H1 (cell line): ENCODE results near the gene GREB1. TPM values are rescaled to one million over a fixed set of nuclear protein-coding genes. Genes with fewer than 3 reads are reported as not detected.

Experiments used
- CTCF ChIA-PET: fragments of 300-600 bp; sonication (Branson Sonifier 250); formaldehyde crosslinking; loops from one replicate; lab custom pipeline; 2021; ENCODE audit not compliant: partially characterized antibody; lab: Charles Lee
- POLR2A ChIA-PET: fragments of 300-600 bp; sonication (Branson Sonifier 250); formaldehyde crosslinking; loops from one replicate; lab custom pipeline; 2021; ENCODE audit warnings: inconsistent platforms; ENCODE audit not compliant: partially characterized antibody; lab: Charles Lee
- DNase-seq, 2 experiments: peaks; one replicate each; pipeline versions ENCODE4 v3.0.0 to v3.0.0-alpha.2; 2010 to 2022; ENCODE audit warnings: low spot score in 2 of 2, low read depth in 1 of 2, mixed read lengths in 1 of 2
- FAIRE-seq: peaks from 2 replicates; lab custom pipeline; 2011; peaks lifted over from hg19 to GRCh38; lab: Jason Lieb, UNC
- H2AFZ ChIP-seq: 2 replicates; pipeline ENCODE4 v1.8.1; 2012; ENCODE audit warnings: low read length, inconsistent platforms
- H2AK5ac ChIP-seq: 2 replicates; pipeline ENCODE4 v1.6.1; 2013; ENCODE audit warnings: low read depth, low read length
- H2BK120ac ChIP-seq: replicated peaks from 2 replicates; pipeline ENCODE3; 2013; ENCODE audit warnings: low read depth, low read length, inconsistent platforms
- H2BK12ac ChIP-seq: 2 replicates; pipeline ENCODE4 v1.6.1; 2013; ENCODE audit warnings: low read depth, low read length
- H2BK15ac ChIP-seq: 2 replicates; pipeline ENCODE4 v1.6.1; 2013; ENCODE audit warnings: low read length
- H2BK20ac ChIP-seq: 2 replicates; pipeline ENCODE4 v1.6.1; 2013; ENCODE audit warnings: low read length
- H2BK5ac ChIP-seq: 2 replicates; pipeline ENCODE4 v1.6.1; 2013; ENCODE audit warnings: low read depth, low read length
- H3K14ac ChIP-seq: 2 replicates; pipeline ENCODE4 v1.6.1; 2013; ENCODE audit warnings: inconsistent platforms; ENCODE audit not compliant: insufficient read length
- H3K18ac ChIP-seq: 2 replicates; pipeline ENCODE4 v1.6.1; 2013; ENCODE audit warnings: low read length; ENCODE audit errors: extremely low read depth
- H3K23ac ChIP-seq: 2 replicates; pipeline ENCODE4 v1.6.1; 2013; ENCODE audit warnings: inconsistent platforms; ENCODE audit not compliant: insufficient read length
- H3K23me2 ChIP-seq: 2 replicates; pipeline ENCODE4 v1.6.1; 2013; ENCODE audit warnings: low read depth, low read length
- H3K27ac ChIP-seq: 2 replicates; pipeline ENCODE4 v1.6.1; 2011; ENCODE audit warnings: low read depth, low read length, inconsistent platforms
- H3K27me3 ChIP-seq, 4 experiments: replicated peaks in 1 of 4; 1 replicate in 1 of 4; 2 replicates in 3 of 4; pipeline versions ENCODE4 v1.6.1 to v1.8.1; 2011 to 2013; ENCODE audit warnings: low read length in 3 of 4, mild to moderate bottlenecking in 3 of 4, inconsistent platforms in 2 of 4, mixed read lengths in 2 of 4, moderate library complexity in 1 of 4; ENCODE audit not compliant: control insufficient read depth in 3 of 4, insufficient read depth in 3 of 4; ENCODE audit errors: extremely low read depth in 1 of 4
- H3K36me3 ChIP-seq, 4 experiments: 2 replicates each; pipeline versions ENCODE4 v1.6.1 to v1.8.1; 2011 to 2013; ENCODE audit warnings: mild to moderate bottlenecking in 4 of 4, low read length in 3 of 4, moderate library complexity in 2 of 4, control low read depth in 1 of 4, inconsistent platforms in 1 of 4; ENCODE audit not compliant: insufficient read depth in 4 of 4, control insufficient read depth in 2 of 4
- H3K4ac ChIP-seq: replicated peaks from 2 replicates; pipeline ENCODE3; 2013; ENCODE audit warnings: low read length, low read depth, mixed read lengths, inconsistent platforms; ENCODE audit not compliant: insufficient read length
- H3K4me1 ChIP-seq, 4 experiments: replicated peaks in 1 of 4; 1 replicate in 1 of 4; 2 replicates in 3 of 4; pipeline versions ENCODE4 v1.6.1 to v1.8.1; 2011 to 2013; ENCODE audit warnings: low read length in 3 of 4, inconsistent platforms in 2 of 4, mixed read lengths in 1 of 4; ENCODE audit not compliant: insufficient read depth in 4 of 4, control insufficient read depth in 3 of 4
- H3K4me2 ChIP-seq, 2 experiments: 2 replicates each; pipeline versions ENCODE4 v1.6.1 to v1.8.1; 2011 to 2013; ENCODE audit warnings: low read depth in 2 of 2, low read length in 2 of 2, control low read depth in 1 of 2, inconsistent platforms in 1 of 2, mild to moderate bottlenecking in 1 of 2; ENCODE audit not compliant: insufficient read depth in 1 of 2
- H3K4me3 ChIP-seq, 4 experiments: fragments of 200-600, 300-600 bp in 1 of 4; sonication (generic), shearing (Covaris generic), sonication (Bioruptor Twin) in 1 of 4; 2 replicates each; pipeline versions ENCODE4 v1.5.1 to v1.8.1; 2011 to 2016; ENCODE audit warnings: low read length in 4 of 4, low read depth in 3 of 4, control low read depth in 2 of 4, inconsistent platforms in 2 of 4, mild to moderate bottlenecking in 2 of 4, mixed read lengths in 1 of 4, moderate library complexity in 1 of 4; ENCODE audit not compliant: insufficient read depth in 2 of 4; ENCODE audit errors: extremely low read depth in 1 of 4
- H3K56ac ChIP-seq: replicated peaks from 2 replicates; pipeline ENCODE3; 2013; ENCODE audit warnings: low read depth, mild to moderate bottlenecking, mixed read lengths, low read length, inconsistent platforms; ENCODE audit not compliant: insufficient read length
- H3K79me1 ChIP-seq: 2 replicates; pipeline ENCODE4 v1.6.1; 2013; ENCODE audit warnings: low read depth, low read length, control low read depth
- H3K79me2 ChIP-seq, 2 experiments: 2 replicates each; pipeline versions ENCODE4 v1.6.1 to v1.8.1; 2012 to 2013; ENCODE audit warnings: low read length in 2 of 2, mild to moderate bottlenecking in 2 of 2, inconsistent platforms in 1 of 2; ENCODE audit not compliant: insufficient read depth in 2 of 2, control insufficient read depth in 1 of 2
- H3K9ac ChIP-seq, 4 experiments: replicated peaks in 1 of 4; 1 replicate in 1 of 4; 2 replicates in 3 of 4; pipeline versions ENCODE4 v1.6.1 to v1.8.1; 2011 to 2013; ENCODE audit warnings: low read depth in 3 of 4, low read length in 3 of 4, control low read depth in 2 of 4, mild to moderate bottlenecking in 2 of 4, moderate library complexity in 2 of 4, inconsistent platforms in 1 of 4; ENCODE audit errors: extremely low read depth in 1 of 4
- H3K9me3 ChIP-seq, 2 experiments: 2 replicates each; pipeline versions ENCODE4 v1.6.1 to v1.8.1; 2012 to 2013; ENCODE audit warnings: mild to moderate bottlenecking in 2 of 2, moderate library complexity in 2 of 2, control low read depth in 1 of 2, inconsistent platforms in 1 of 2, low read depth in 1 of 2, low read length in 1 of 2, mixed read lengths in 1 of 2; ENCODE audit not compliant: insufficient read depth in 2 of 2
- H4K20me1 ChIP-seq, 2 experiments: replicated peaks in 1 of 2; 2 replicates each; pipeline versions ENCODE3 to v1.8.1; 2011 to 2013; ENCODE audit warnings: inconsistent platforms in 2 of 2, low read length in 2 of 2, mild to moderate bottlenecking in 1 of 2; ENCODE audit not compliant: insufficient read depth in 2 of 2, control insufficient read depth in 1 of 2
- H4K5ac ChIP-seq: 2 replicates; pipeline ENCODE4 v1.6.1; 2013; ENCODE audit warnings: low read length, low read depth, mixed read lengths, inconsistent platforms; ENCODE audit not compliant: insufficient read length
- H4K8ac ChIP-seq: 2 replicates; pipeline ENCODE4 v1.8.0; 2013; ENCODE audit warnings: mild to moderate bottlenecking, moderate library complexity, low read length, inconsistent platforms; ENCODE audit not compliant: insufficient read depth; ENCODE audit errors: extremely low read depth
- H4K91ac ChIP-seq: replicated peaks from 2 replicates; pipeline ENCODE3; 2013; ENCODE audit warnings: low read length, mixed read lengths, inconsistent platforms; ENCODE audit not compliant: insufficient read length
- CBX5 ChIP-seq: fragments of 300-800, 300-1000 bp; sonication (generic); IDR thresholded peaks from 2 replicates; pipeline ENCODE4 v1.7.1; 2016; ENCODE audit warnings: antibody characterized with exemption, low read length, low read depth
- CHD1 ChIP-seq: IDR thresholded peaks from 2 replicates; pipeline ENCODE4 v1.6.1; 2012; ENCODE audit warnings: low read depth, low read length, improper control_type of control experiment
- KDM5A ChIP-seq: fragments of 200-600 bp; IDR thresholded peaks from 2 replicates; pipeline ENCODE4 v1.7.1; 2012; ENCODE audit warnings: mild to moderate bottlenecking, low read length, inconsistent platforms, mixed read lengths
- MAX ChIP-seq: IDR thresholded peaks from 2 replicates; pipeline ENCODE4 v1.6.1; 2012; ENCODE audit warnings: inconsistent platforms
- SAP30 ChIP-seq: fragments of 300-600 bp; sonication (generic); IDR thresholded peaks from 2 replicates; pipeline ENCODE4 v1.7.1; 2012; ENCODE audit warnings: low read length, moderate library complexity, mild to moderate bottlenecking, inconsistent platforms; ENCODE audit not compliant: insufficient read depth, insufficient replicate concordance
- ZNF274 ChIP-seq: IDR thresholded peaks from 2 replicates; pipeline ENCODE4 v1.7.0; 2012; ENCODE audit warnings: low read length, borderline replicate concordance; ENCODE audit errors: extremely low read depth
- WGBS, 2 experiments: shearing (Covaris generic) in 1 of 2; methylation state at CpG; one replicate each; pipeline versions ENCODE4 v1.1.6 to v1.1.7; 2013 to 2015; ENCODE audit warnings: low lambda C conversion rate in 2 of 2, mixed read lengths in 2 of 2, inconsistent platforms in 1 of 2, low coverage in 1 of 2, missing lambda C conversion rate in 1 of 2; ENCODE audit not compliant: insufficient replicate concordance in 2 of 2, insufficient coverage in 1 of 2, insufficient read length in 1 of 2; ENCODE audit errors: extremely low coverage in 1 of 2, missing lambda C conversion rate in 1 of 2; 5-methylcytosine and 5-hydroxymethylcytosine counted together
- polyA plus RNA-seq, 7 experiments: library from polyadenylated mRNA; depleted of rRNA in 3 of 7; stranded (reverse) in 5 of 7; unstranded in 2 of 7; fragments of >200 nt in 5 of 7; fragments of 200-250 nt in 2 of 7; gene quantifications; 1 replicate in 5 of 7; 2 replicates in 1 of 7; 4 replicates in 1 of 7; pipeline versions ENCODE4 v1.2.1 to v1.2.3, GENCODE V29; 2011 to 2013; ENCODE audit warnings: missing spikeins in 2 of 7, mixed read lengths in 2 of 7
- total RNA-seq: library from RNA; stranded (reverse); fragmentation: NEBNext Ultra II Directional; extraction: Animal tissue kit (Norgen Biotek cat#: 25700); gene quantifications from 2 replicates; pipeline ENCODE4 v1.2.1, GENCODE V29; 2021

GREB1 gene
- total and polyA plus RNA-seq, 2 of the 8 experiments (the other 6 are each of a cell fraction or from before 2014, with no cell fraction given), result 7.9 to 43.4 TPM

GRCh38 chr2:11636593-11637295 lies 102.9 kb downstream of the GREB1 start:
- CTCF ChIA-PET, result interaction anchor here (0.7 to 1.6 kb wide), 8 partner anchors 10 to 159 kb away, joined by 3 to 6 read pairs (median 3); no protein-coding TSS in a partner anchor
- Histone ChIP-seq H3K4me2 (no peak overlapping the region), H3K23ac (no peak overlapping the region), H3K14ac (no peak overlapping the region), H2BK5ac (no peak overlapping the region), H3K9ac (no peak overlapping the region), H3K27me3 (no peaks in the 10 kb centered on the region), H3K4me1 (no peaks in the 10 kb centered on the region), H3K4ac (no peak overlapping the region), H2BK15ac (no peak overlapping the region), H3K9me3 (no peaks in the 10 kb centered on the region), H2BK12ac (no peak overlapping the region), H3K27ac (no peak overlapping the region), H2BK120ac (no peak overlapping the region), H3K23me2 (no peaks in the 10 kb centered on the region; the same call in 1 of the 2 replicates), H2AK5ac (no peak overlapping the region), H3K36me3 (peaks cover 4 to 23% (median 20%) of the 10 kb centered on the region in 4 experiments), H4K5ac (no peak overlapping the region), H4K20me1 (peaks cover 0 to 2% of the 10 kb centered on the region in 2 experiments), H4K8ac (no peak overlapping the region), H4K91ac (no peak overlapping the region), H3K79me1 (no peaks in the 10 kb centered on the region), H3K4me3 (no peak overlapping the region), H2BK20ac (no peak overlapping the region), H2AFZ (no peak overlapping the region), H3K18ac (no peak overlapping the region), H3K79me2 (no peaks in the 10 kb centered on the region), H3K56ac (no peak overlapping the region)
- no peak for TF ChIP-seq MAX
- TF ChIP-seq ZNF274, result no peak
- TF ChIP-seq CHD1, result no peak
- no peak for TF ChIP-seq KDM5A
- TF ChIP-seq SAP30, result no peak
- TF ChIP-seq CBX5, result no peak
- WGBS, 2 experiments, result 93 to 100% methylated on average over 2 to 10 of the region's 11 CpGs
- POLR2A ChIA-PET, result no interaction called here
- DNase-seq (no peak), FAIRE-seq (no peak)
